Stimulated activated naive CD8-positive, alpha-beta T cell treated with anti-CD3 and anti-CD28 coated beads, Interleukin-15, Interleukin-2, amounts not matched to agents 100 U/mL and 50 U/mL, for 24 hours (primary cell): ENCODE measurements around the gene PCMTD2.

ENCODE experiments used
- ATAC-seq: fragments of 150-1000 bp; cut with Tn5 transposase; one replicate; pipeline ENCODE4 v1.10.0; 2021
- DNase-seq: peaks from one replicate; pipeline ENCODE4 v3.0.0; 2021

The PCMTD2 gene

DNA sequence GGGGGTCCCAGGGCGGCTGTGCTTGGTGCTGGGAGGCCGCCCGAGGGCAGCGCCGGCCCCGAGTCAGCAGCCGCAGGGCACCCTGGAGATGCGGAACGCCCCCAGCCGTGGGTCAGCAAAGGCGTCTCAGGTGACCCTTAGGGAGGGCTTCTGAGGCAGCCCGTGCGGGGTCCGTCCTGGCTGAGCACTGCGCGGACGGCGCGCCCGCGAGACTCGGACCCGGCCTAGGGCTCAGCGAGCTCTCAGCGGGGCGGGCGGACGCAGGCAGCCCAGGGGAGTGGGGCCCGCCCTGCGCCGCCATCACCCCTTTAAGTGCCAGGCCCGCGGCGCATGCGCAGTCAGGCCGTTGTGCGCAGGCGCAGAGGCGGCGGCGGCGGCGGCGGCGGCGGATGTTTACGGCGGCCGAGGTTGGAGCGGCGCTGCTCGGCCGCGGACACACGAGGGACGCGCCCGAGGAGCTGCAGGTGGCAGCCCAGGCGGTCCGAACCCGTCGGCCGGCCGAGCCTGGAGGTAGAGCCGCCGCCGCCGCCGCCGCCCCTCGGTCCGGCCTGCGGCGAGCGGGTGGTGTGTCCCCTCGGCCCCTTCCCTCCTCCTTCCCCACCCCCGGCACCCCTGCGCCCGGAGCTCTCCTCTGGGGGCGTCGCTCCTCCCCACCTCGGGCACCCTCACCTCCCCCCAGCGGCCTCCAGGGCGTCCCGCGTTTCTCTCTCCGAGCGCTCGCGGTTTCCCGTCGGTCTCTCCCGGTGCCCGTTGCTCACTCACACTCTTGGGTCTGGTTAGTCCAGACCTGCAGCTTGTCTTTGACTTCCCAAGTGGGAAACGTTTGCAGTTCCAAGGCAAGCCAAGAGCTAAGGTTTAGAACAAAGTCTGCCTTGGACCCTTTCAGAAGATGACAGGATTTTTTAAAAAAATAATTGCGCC, at the start of gene PCMTD2:
Gene PCMTD2, plus strand, starts transcription at position 388 of the 921 bp plus-strand sequence. CDS start 4,218 bp downstream, outside the sequence.
- DNase-seq (peak; percentile 88), ATAC-seq (peak; percentile 84)

DNA sequence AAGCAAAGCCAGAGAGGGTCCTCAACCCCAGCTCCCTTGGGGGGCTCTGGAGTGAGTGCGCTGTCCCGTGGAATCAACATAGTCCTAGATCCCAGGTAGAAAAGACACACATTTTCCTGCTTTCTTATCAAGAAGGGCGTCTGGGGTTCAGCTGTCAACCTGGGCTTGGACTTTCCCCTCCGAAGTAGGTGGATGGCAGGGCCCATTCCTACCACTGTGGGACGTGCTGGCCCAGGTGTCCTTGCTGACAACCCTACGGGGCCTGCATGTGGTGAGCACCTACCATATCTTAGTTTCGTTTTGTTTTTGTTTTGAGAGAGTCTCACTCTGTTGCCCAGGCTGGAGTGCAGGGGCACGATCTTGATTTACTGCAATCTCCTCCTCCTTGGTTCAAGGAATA, 48.9 kb upstream of the PCMTD2 start:
- DNase-seq (no peak), ATAC-seq (no peak)

GRCh38 chr20:64207641-64208590, 47.6 kb upstream of the PCMTD2 start:
- ATAC-seq = no peak
- DNase-seq = no peak

DNA sequence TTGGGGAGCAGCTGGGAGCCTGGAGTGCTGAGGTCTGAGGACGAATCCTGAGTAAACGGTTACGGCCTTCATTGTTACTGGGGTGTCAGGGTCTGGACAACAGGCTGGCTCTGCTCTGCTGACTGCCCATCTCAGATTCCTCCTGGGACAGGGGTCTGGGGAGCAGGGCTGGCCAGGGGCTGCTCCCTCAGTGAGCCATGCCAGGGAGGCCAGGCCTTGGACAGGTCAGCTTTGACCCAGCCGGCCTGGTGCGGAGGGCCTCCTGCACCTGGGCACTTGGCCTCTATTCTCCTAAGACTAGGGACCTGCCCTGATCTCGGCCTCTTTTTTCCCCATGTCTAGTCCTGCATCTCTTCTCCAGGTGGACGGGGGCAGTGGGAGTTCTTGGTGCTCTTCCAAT, 46.4 kb upstream of the PCMTD2 start:
- no peak for ATAC-seq
- DNase-seq = no peak

GRCh38 chr20:64210656-64211369, 44.7 kb upstream of the PCMTD2 start:
- DNase-seq (no peak), ATAC-seq (no peak)

GRCh38 chr20:64211874-64212658, 43.5 kb upstream of the PCMTD2 start:
- no peak for DNase-seq
- no peak for ATAC-seq

DNA sequence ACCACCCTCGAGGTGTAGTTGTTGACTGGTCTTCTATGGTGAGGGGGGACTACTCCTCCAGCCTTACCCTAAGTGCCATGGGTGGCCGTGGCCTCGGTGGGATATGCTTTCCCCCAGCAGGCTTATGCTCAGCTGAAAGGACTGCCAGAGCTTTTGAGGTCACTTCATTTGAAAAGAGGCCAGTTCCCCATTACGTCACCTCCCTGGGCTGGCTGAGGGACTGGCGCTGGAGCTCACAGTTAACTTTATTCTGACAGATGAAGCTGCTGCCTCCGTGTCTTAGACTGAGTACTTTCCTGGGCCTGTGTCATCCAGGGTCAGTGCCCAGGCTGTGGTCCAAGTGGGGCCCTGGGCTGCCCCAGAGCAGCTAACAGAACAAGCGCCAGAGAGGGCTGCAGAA, 42.8 kb upstream of the PCMTD2 start:
- DNase-seq (no peak), ATAC-seq (no peak)

GRCh38 chr20:64214113-64214512, 41.4 kb upstream of the PCMTD2 start:
- DNase-seq = no peak
- ATAC-seq = no peak

DNA sequence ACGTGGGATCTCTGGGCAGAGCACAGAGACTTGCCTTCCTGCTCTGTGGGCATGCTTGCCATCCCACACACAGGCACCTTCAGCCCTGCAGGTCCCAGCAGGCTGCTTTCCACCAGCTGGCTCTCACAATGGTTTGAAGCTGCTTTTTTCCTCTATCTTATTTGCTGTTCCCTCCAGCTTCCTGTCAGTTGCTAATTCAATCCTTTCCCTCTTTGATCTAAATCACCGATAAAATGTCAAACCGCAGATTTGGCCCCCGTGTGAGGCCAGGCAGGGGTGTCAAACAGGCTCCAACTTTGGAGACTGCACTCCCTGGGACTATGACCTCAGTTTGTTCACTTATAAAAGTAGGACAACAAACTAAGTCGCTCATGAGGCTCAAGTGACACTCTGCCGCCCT, 40.6 kb upstream of the PCMTD2 start:
- no peak for ATAC-seq
- DNase-seq = no peak

GRCh38 chr20:64216036-64216435, 39.5 kb upstream of the PCMTD2 start:
- ATAC-seq = no peak

GRCh38 chr20:64216910-64217309, 38.6 kb upstream of the PCMTD2 start:
- ATAC-seq (no peak), DNase-seq (no peak)

More at GRCh38 chr20:64216036-64216435, 39.5 kb upstream of the PCMTD2 start:
- DNase-seq = no peak

GRCh38 chr20:64217539-64218221, 37.9 kb upstream of the PCMTD2 start:
- ATAC-seq = no peak
- DNase-seq = no peak

- ATAC-seq = no peak
- no peak for DNase-seq
Measured at GRCh38 chr20:64219202-64219601, 36.3 kb upstream of the PCMTD2 start.

- DNase-seq (no peak), ATAC-seq (no peak)
Measured at GRCh38 chr20:64219730-64220129, 35.8 kb upstream of the PCMTD2 start.

GRCh38 chr20:64220420-64220819, 35.1 kb upstream of the PCMTD2 start:
- no peak for DNase-seq
- ATAC-seq = no peak

DNA sequence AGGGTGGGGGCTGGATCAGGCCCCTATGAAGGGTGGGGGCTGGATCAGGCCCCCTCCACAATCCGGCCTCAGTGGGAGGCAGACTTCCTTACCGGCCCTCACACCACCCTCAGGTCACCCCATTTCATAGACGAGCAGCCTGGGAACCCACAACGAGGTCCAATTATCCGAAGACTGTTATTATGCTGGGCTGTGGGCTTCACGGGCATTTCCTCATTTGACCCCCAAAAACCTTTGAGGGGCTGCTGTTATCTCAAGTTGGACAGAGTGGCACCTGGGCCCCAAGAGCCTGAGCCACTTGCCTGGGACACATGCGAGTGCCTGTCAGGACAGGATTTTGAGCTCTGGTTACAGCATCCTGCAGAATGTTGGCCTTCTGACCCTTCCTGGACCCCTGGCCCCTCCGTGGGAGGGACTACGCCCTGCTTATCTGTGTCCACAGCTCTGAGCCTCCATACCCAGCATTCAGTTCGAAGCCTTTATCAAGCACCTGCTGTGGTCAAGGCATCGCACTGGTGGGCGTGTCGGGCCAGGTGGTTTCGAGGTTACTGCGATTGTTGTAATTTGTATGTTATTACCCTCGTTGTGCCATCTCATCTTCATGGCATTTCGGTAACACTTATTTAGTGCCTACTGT, 34.5 kb upstream of the PCMTD2 start:
- DNase-seq (no peak), ATAC-seq (no peak)

DNA sequence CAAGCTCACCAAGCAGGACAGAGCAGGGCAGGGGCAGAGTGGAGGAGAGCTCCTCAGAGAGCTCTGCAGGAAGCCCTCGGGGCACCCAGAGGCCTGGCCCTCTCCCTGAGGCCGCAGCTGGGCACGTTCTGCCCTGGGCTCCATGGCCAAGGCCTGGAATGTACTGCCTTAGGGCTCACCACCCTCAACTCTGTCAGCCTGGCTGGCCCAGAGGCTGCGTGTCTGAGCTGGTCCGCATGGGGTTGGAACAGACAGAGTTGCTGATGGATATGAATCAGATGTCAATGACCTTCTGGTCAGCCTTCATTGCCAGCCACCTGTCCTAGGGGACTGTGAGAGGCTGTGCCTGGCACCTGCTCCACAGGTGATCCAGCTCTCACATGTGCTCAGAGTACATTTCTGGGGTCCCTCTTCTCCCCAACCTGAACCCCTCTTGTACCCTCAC, 33.2 kb upstream of the PCMTD2 start:
- no peak for ATAC-seq
- no peak for DNase-seq

- ATAC-seq (no peak), DNase-seq (no peak)
Measured at GRCh38 chr20:64222851-64223525, 32.6 kb upstream of the PCMTD2 start.

DNA sequence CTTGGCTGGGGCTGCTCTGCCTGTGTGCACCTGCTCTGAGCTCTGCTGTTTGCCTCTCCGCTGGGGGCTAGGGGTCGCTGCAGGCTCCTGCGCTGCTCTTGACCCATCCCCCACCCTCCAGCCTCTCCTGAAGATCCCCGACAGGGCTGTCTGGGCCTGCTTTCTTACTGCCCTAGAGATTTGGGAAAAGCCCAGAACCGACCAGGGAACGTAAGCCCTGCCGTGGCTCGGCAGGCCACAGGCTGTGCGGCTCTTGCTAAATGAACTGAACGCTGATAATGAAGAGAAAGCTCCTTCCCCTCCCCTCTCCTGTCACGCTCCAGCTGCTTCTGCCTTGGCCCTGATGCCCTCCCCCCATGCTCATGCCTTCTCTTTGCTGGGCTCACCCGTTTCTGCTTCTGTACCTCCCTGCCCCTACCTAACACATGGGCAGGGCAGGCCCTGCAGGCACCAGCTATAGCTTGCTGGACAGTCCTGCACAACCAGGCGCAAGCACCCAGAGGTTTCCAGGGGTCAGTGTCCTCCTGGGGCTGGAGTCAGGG, 32.0 kb upstream of the PCMTD2 start:
- no peak for DNase-seq
- no peak for ATAC-seq
